GM12878 (cell line): ENCODE data around the gene ALDH1L1. TPM values are rescaled to one million over a fixed set of nuclear protein-coding genes. Genes with fewer than 3 reads are reported as not detected.

Experiments used
- ATAC-seq: fragments of 200-7000 bp; cut with Tn5 transposase; 3 replicates; pipeline ENCODE4 v1.9.1; 2020; ENCODE audit warnings: mild to moderate bottlenecking, moderate library complexity
- BruUV-seq: library from RNA; stranded (reverse); fragments of 400-500 nt; replicated peaks from 2 replicates; lab custom pipeline; 2021; lab: Mats Ljungman, UMichigan
- CTCF ChIA-PET: fragments of 300-600 bp; sonication (Branson Sonifier 250); formaldehyde crosslinking; extraction: SDS; loops from one replicate; lab custom pipeline; 2021; ENCODE audit warnings: inconsistent platforms; lab: Yijun Ruan, JAX
- POLR2A ChIA-PET: fragments of 350-600 bp; formaldehyde crosslinking; extraction: SDS; loops from one replicate; lab custom pipeline; 2021; ENCODE audit warnings: inconsistent platforms; lab: Charles Lee
- RAD21 ChIA-PET: fragments of 300-600 bp; sonication (Branson Sonifier 250); formaldehyde crosslinking; loops from one replicate; lab custom pipeline; 2023; ENCODE audit warnings: antibody characterized with exemption; ENCODE audit not compliant: unreplicated experiment; lab: Charles Lee
- SMC1A ChIA-PET: fragments of 300-600 bp; sonication (Branson Sonifier 250); formaldehyde crosslinking; loops from one replicate; lab custom pipeline; 2023; ENCODE audit not compliant: unreplicated experiment, uncharacterized antibody; lab: Charles Lee
- DNase-seq: peaks from one replicate; pipeline ENCODE4 v3.0.0-alpha.2; 2011; ENCODE audit warnings: low read depth, low spot score
- FAIRE-seq: peaks from 3 replicates; lab custom pipeline; 2011; peaks lifted over from hg19 to GRCh38; lab: Jason Lieb, UNC
- H2AFZ ChIP-seq: 2 replicates; pipeline ENCODE4 v1.6.0; 2011; ENCODE audit warnings: low read depth, low read length, control low read depth; ENCODE audit not compliant: control insufficient read depth
- H3K27ac ChIP-seq: 2 replicates; pipeline ENCODE4 v1.5.1; 2011; ENCODE audit warnings: control low read depth; ENCODE audit not compliant: control insufficient read depth, insufficient read depth
- H3K27me3 ChIP-seq, 2 experiments: replicated peaks in 1 of 2; 2 replicates each; pipeline versions ENCODE4 v1.6.0 to v1.6.1; 2011; ENCODE audit warnings: low read length in 1 of 2; ENCODE audit not compliant: control insufficient read depth in 2 of 2, insufficient read depth in 2 of 2
- H3K36me3 ChIP-seq, 2 experiments: 2 replicates each; pipeline ENCODE4 v1.5.1; 2011; ENCODE audit warnings: low read length in 1 of 2; ENCODE audit not compliant: control insufficient read depth in 2 of 2, insufficient read depth in 2 of 2
- H3K4me1 ChIP-seq: 2 replicates; pipeline ENCODE4 v1.6.1; 2011; ENCODE audit warnings: mild to moderate bottlenecking, low read length, moderate library complexity, mixed read lengths; ENCODE audit not compliant: control insufficient read depth, insufficient read depth
- H3K4me2 ChIP-seq: 2 replicates; pipeline ENCODE4 v1.6.0; 2011; ENCODE audit warnings: control low read depth; ENCODE audit not compliant: control insufficient read depth, insufficient read depth
- H3K4me3 ChIP-seq: fragments of 200-600 bp; sonication (generic); 2 replicates; pipeline ENCODE4 v1.5.1; 2016
- H3K79me2 ChIP-seq: 2 replicates; pipeline ENCODE4 v1.6.0; 2011; ENCODE audit warnings: low read length; ENCODE audit not compliant: control insufficient read depth, insufficient read depth
- H3K9ac ChIP-seq: 2 replicates; pipeline ENCODE4 v1.8.0; 2011; ENCODE audit warnings: low read length, control low read depth, mixed read lengths; ENCODE audit not compliant: control insufficient read depth, insufficient read depth
- H3K9me3 ChIP-seq: replicated peaks from 3 replicates; pipeline ENCODE4 v1.5.1; 2011; ENCODE audit warnings: mild to moderate bottlenecking, low read length; ENCODE audit not compliant: control insufficient read depth, insufficient read depth
- H4K20me1 ChIP-seq: 2 replicates; pipeline ENCODE4 v1.6.0; 2011; ENCODE audit not compliant: control insufficient read depth, insufficient read depth
- E2F4 ChIP-seq: IDR thresholded peaks from 2 replicates; pipeline ENCODE4 v1.6.1; 2012; ENCODE audit warnings: low read depth, low read length, improper control_type of control experiment
- JUND ChIP-seq: IDR thresholded peaks from 2 replicates; pipeline ENCODE4 v1.6.1; 2012; ENCODE audit warnings: low read depth, mild to moderate bottlenecking, low read length, improper control_type of control experiment, moderate library complexity
- KLF5 ChIP-seq: fragments of 450-650 bp; IDR thresholded peaks from 2 replicates; pipeline ENCODE4 v1.6.1; 2014; ENCODE audit warnings: mild to moderate bottlenecking; ENCODE audit not compliant: partially characterized antibody
- MEF2A ChIP-seq: IDR thresholded peaks from 2 replicates; pipeline ENCODE4 v1.6.1; 2011; ENCODE audit warnings: low read depth, mild to moderate bottlenecking, low read length, moderate library complexity; ENCODE audit not compliant: insufficient read depth
- RUNX3 ChIP-seq: IDR thresholded peaks from 2 replicates; pipeline ENCODE4 v1.6.1; 2012; ENCODE audit warnings: low read length, inconsistent platforms
- SIN3A ChIP-seq: IDR thresholded peaks from 2 replicates; pipeline ENCODE4 v1.6.1; 2012; ENCODE audit warnings: low read depth, low read length, improper control_type of control experiment
- WGBS: methylation state at CpG from one replicate; pipeline ENCODE4 v1.1.6; 2016; ENCODE audit warnings: low lambda C conversion rate; ENCODE audit not compliant: insufficient replicate concordance, insufficient coverage; ENCODE audit errors: missing lambda C conversion rate; 5-methylcytosine and 5-hydroxymethylcytosine counted together
- in situ Hi-C: fragments of 300-500 bp; cut with MboI; formaldehyde crosslinking; loops from 9 replicates; pipeline ENCODE4 v1.14.3; 2018; ENCODE audit warnings: mixed read lengths
- intact Hi-C: fragments of 100-400 bp; cut with micrococcal nuclease; formaldehyde crosslinking; loops from one replicate; pipeline ENCODE4 v1.14.2; 2022; ENCODE audit not compliant: unreplicated experiment
- polyA plus RNA-seq, 11 experiments: library from polyadenylated mRNA; depleted of rRNA in 4 of 11; unstranded in 6 of 11; stranded (reverse) in 5 of 11; fragments of >200 nt; fragmentation: Nextera tagmentation in 4 of 11; fragmentation: Illumina TruSeq in 1 of 11; extraction: Ambion mirVana in 4 of 11; extraction: Trizol in 1 of 11; gene quantifications; 1 replicate in 1 of 11; 2 replicates in 10 of 11; pipeline versions ENCODE4 v1.2.1 to v1.2.3, GENCODE V29; 2011 to 2016; ENCODE audit warnings: inconsistent platforms in 2 of 11, missing spikeins in 2 of 11, low read depth in 1 of 11
- total RNA-seq, 4 experiments: library from RNA; depleted of rRNA in 3 of 4; stranded (reverse); fragments of >200 nt in 3 of 4; fragmentation: Illumina TruSeq in 1 of 4; extraction: Trizol in 1 of 4; gene quantifications; 2 replicates each; pipeline versions ENCODE4 v1.2.1 to v1.2.3, GENCODE V29; 2013 to 2021
- TF ChIP-seq, protein P1 (sequence below): fragments of 450-650 bp; formaldehyde crosslinking; IDR thresholded peaks from 2 replicates; pipeline ENCODE4 v1.4.0; 2022; ENCODE audit warnings: mild to moderate bottlenecking, moderate library complexity
- TF ChIP-seq, protein P2 (sequence below): IDR thresholded peaks from 2 replicates; pipeline ENCODE4 v1.6.1; 2011; ENCODE audit warnings: borderline replicate concordance, low read depth, mild to moderate bottlenecking, moderate library complexity, low read length; ENCODE audit not compliant: insufficient read depth, poor library complexity, severe bottlenecking
- TF ChIP-seq, protein P3 (sequence below): fragments of 450-650 bp; IDR thresholded peaks from 2 replicates; pipeline ENCODE4 v1.6.1; 2016; ENCODE audit warnings: mild to moderate bottlenecking, moderate library complexity, borderline replicate concordance

ALDH1L1 gene
- total and polyA plus RNA-seq, 10 of the 15 experiments (the other 5 are each of a cell fraction or from before 2014, with no cell fraction given) = 0.04 to 18.2 (median 0.45) TPM

DNA sequence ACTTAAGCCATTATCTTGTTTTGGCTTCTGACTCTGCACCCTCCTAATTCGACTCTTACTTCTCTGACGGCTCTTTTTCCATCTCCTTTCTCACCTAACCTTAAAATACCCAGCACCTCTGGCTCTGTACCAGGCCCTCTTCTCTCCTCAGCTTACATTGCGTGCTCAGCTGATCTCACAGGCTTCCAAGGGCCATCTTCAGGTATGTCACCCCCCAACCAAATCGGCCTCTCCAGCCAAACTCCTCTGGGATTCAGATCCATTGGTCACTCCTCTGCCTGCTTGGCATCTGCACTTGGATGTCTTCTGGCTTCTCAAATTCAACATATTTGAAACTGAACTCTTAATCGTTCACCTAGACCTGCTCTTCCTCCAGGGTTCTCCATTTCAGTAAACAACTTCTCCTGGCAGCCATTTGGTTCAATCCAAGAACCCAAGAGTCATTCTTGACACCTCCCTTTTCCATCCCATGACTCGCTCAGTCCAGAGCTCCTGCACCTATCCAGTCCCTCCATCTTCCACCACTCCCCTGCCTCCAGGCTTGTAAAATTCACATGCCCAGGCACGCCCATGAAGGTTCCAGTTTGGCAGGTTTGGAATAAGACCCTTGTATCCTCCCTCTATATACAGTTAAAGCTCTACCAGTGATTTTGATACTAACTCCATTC is 61.2 kb downstream of the ALDH1L1 start:
- RAD21 ChIA-PET = no interaction called here
- FAIRE-seq (no peak), ATAC-seq (no peak), DNase-seq (no peak)
- Histone ChIP-seq H3K79me2 (no peaks in the 10 kb centered on the region), H2AFZ (no peak overlapping the region), H3K9ac (no peak overlapping the region), H3K27ac (no peak overlapping the region), H3K4me2 (no peak overlapping the region), H3K27me3 (peaks cover 0 to 2% of the 10 kb centered on the region in 2 experiments; a peak in 2 of 4 replicates), H3K9me3 (no peaks in the 10 kb centered on the region), H4K20me1 (no peaks in the 10 kb centered on the region), H3K4me1 (no peaks in the 10 kb centered on the region), H3K36me3 (no peaks in the 10 kb centered on the region), H3K4me3 (no peak overlapping the region)
- intact Hi-C loops (no loop called here), in situ Hi-C loops (no loop called here)
- SMC1A ChIA-PET = no interaction called here
- POLR2A ChIA-PET = no interaction called here
- 16% methylated on average over 7 of the region's 7 CpGs for WGBS
- CTCF ChIA-PET = interaction anchor here (2.1 kb wide), 1 partner anchor 15 kb away, joined by 5 read pairs; no protein-coding TSS in a partner anchor
- no peak for TF ChIP-seq JUND
- TF ChIP-seq MEF2A = no peak
- no peak for TF ChIP-seq SIN3A
- TF ChIP-seq, protein P1, sequence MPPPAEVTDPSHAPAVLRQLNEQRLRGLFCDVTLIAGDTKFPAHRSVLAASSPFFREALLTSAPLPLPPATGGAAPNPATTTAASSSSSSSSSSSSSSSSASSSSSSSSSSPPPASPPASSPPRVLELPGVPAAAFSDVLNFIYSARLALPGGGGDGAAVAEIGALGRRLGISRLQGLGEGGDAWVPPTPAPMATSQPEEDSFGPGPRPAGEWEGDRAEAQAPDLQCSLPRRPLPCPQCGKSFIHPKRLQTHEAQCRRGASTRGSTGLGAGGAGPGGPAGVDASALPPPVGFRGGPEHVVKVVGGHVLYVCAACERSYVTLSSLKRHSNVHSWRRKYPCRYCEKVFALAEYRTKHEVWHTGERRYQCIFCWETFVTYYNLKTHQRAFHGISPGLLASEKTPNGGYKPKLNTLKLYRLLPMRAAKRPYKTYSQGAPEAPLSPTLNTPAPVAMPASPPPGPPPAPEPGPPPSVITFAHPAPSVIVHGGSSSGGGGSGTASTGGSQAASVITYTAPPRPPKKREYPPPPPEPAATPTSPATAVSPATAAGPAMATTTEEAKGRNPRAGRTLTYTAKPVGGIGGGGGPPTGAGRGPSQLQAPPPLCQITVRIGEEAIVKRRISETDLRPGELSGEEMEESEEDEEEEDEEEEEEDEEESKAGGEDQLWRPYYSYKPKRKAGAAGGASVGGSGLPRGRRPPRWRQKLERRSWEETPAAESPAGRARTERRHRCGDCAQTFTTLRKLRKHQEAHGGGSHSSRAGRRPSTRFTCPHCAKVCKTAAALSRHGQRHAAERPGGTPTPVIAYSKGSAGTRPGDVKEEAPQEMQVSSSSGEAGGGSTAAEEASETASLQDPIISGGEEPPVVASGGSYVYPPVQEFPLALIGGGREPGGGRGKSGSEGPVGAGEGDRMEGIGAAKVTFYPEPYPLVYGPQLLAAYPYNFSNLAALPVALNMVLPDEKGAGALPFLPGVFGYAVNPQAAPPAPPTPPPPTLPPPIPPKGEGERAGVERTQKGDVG (CRISPR knock-in tag) = no peak
- no peak for TF ChIP-seq RUNX3
- no peak for TF ChIP-seq KLF5
- TF ChIP-seq E2F4 = no peak
- TF ChIP-seq, protein P2, sequence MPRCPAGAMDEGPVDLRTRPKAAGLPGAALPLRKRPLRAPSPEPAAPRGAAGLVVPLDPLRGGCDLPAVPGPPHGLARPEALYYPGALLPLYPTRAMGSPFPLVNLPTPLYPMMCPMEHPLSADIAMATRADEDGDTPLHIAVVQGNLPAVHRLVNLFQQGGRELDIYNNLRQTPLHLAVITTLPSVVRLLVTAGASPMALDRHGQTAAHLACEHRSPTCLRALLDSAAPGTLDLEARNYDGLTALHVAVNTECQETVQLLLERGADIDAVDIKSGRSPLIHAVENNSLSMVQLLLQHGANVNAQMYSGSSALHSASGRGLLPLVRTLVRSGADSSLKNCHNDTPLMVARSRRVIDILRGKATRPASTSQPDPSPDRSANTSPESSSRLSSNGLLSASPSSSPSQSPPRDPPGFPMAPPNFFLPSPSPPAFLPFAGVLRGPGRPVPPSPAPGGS = no peak
- TF ChIP-seq, protein P3, sequence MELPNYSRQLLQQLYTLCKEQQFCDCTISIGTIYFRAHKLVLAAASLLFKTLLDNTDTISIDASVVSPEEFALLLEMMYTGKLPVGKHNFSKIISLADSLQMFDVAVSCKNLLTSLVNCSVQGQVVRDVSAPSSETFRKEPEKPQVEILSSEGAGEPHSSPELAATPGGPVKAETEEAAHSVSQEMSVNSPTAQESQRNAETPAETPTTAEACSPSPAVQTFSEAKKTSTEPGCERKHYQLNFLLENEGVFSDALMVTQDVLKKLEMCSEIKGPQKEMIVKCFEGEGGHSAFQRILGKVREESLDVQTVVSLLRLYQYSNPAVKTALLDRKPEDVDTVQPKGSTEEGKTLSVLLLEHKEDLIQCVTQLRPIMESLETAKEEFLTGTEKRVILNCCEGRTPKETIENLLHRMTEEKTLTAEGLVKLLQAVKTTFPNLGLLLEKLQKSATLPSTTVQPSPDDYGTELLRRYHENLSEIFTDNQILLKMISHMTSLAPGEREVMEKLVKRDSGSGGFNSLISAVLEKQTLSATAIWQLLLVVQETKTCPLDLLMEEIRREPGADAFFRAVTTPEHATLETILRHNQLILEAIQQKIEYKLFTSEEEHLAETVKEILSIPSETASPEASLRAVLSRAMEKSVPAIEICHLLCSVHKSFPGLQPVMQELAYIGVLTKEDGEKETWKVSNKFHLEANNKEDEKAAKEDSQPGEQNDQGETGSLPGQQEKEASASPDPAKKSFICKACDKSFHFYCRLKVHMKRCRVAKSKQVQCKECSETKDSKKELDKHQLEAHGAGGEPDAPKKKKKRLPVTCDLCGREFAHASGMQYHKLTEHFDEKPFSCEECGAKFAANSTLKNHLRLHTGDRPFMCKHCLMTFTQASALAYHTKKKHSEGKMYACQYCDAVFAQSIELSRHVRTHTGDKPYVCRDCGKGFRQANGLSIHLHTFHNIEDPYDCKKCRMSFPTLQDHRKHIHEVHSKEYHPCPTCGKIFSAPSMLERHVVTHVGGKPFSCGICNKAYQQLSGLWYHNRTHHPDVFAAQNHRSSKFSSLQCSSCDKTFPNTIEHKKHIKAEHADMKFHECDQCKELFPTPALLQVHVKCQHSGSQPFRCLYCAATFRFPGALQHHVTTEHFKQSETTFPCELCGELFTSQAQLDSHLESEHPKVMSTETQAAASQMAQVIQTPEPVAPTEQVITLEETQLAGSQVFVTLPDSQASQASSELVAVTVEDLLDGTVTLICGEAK = no peak
- no TSS peak for BruUV-seq
